ENCODE results near the gene HYKK.
"Not testable (repeated sequence)": the region's sequence is repeated elsewhere in the genome, so short reads cannot be mapped to it uniquely, and the experiment has no call there.

HYKK gene

GRCh38 chr15:78540141-78540870, 32.9 kb downstream of the HYKK start, which contains the start of gene PSMA4:
PSMA4 (plus strand) TSS chr15:78540444; CDS start chr15:78541928, 1,484 bp downstream.
- peak; percentile 85 for DNase-seq

GRCh38 chr15:78540871-78541743, 33.7 kb downstream of the HYKK start:
- no peak for DNase-seq

- no peak for DNase-seq
Observed at GRCh38 chr15:78541744-78542034, 34.3 kb downstream of the HYKK start.

GRCh38 chr15:78542647-78543046, 35.3 kb downstream of the HYKK start:
- DNase-seq: no peak

GRCh38 chr15:78550194-78550593, 42.8 kb downstream of the HYKK start:
- no peak for DNase-seq

- DNase-seq: no peak
Observed at GRCh38 chr15:78550815-78551214, 43.4 kb downstream of the HYKK start.

- no peak for DNase-seq
Observed at GRCh38 chr15:78551902-78552301, 44.5 kb downstream of the HYKK start.

- DNase-seq: no peak
Observed at GRCh38 chr15:78552597-78552996, 45.2 kb downstream of the HYKK start.

GRCh38 chr15:78560201-78560600, 52.8 kb downstream of the HYKK start:
- not testable (repeated sequence) for DNase-seq

GRCh38 chr15:78561490-78561889, 54.1 kb downstream of the HYKK start:
- DNase-seq: no peak

- no peak for DNase-seq
Observed at GRCh38 chr15:78563092-78563491, 55.7 kb downstream of the HYKK start.

- DNase-seq: no peak
Observed at GRCh38 chr15:78564743-78565096, 57.3 kb downstream of the HYKK start.

GRCh38 chr15:78565097-78565950, 57.9 kb downstream of the HYKK start, which contains the start of gene CHRNA5:
CHRNA5 (plus strand) TSS chr15:78565520; CDS start chr15:78565720, 200 bp downstream.
- peak; percentile 94 for DNase-seq

- peak; percentile 21 for DNase-seq
Observed at GRCh38 chr15:78565951-78566774, 58.8 kb downstream of the HYKK start.

- DNase-seq: no peak
Observed at GRCh38 chr15:78567531-78567930, 60.2 kb downstream of the HYKK start.

- DNase-seq: no peak
Observed at GRCh38 chr15:78570710-78571109, 63.3 kb downstream of the HYKK start.

GRCh38 chr15:78571382-78571781, 64.0 kb downstream of the HYKK start:
- no peak for DNase-seq

GRCh38 chr15:78573416-78573815, 66.0 kb downstream of the HYKK start:
- DNase-seq: no peak

GRCh38 chr15:78574944-78575343, 67.6 kb downstream of the HYKK start:
- DNase-seq: no peak
